Measurements from ENCODE around the gene ESR1. TPM values are rescaled to one million over a fixed set of nuclear protein-coding genes. Genes with fewer than 3 reads are reported as not detected.

Gene ESR1
- total and polyA plus RNA-seq, 2 donors (not counting 3 experiments of a cell fraction or from before 2014, with no cell fraction given), result 0.01 TPM; not detected in 1

DNA sequence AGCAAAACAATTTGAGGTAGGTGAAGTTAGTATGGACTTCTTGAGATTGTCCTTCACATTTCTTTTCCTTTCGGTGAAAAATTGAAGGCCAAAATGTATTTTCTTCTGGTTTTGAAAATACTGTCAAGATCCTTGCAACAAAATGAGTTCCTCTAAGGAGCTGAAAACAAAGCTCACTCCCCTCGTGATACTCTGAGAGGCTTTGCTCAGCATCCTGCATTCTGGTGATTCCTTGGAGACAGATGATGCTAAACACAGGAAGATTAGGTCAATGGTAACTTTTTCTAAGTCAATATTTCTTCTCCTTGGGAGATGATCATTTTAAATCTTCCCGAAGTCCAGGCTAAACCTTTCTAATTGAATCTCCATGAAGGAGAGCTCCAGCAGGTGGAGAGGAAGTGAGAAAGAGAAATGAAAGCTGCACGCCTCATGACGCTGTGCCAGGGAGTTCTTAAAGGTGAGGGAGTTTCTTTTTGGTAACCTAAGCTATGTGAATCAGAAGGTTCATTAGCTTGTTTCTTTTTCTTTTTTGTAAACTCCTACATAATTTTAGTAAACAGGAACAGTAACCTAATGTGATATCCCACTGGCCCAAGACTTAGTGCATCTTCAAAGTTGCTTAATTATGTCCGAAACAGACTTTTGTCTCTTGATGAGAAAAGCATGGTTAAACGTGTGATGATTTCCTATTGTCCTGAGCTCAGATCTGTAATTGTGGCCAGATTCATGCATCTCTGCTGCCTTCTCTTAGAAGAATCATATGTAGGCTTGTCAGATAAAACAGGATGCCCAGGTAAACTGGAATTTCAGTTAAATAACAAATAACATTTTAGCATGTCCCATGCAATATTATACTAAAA, 15.0 kb downstream of the ESR1 start:
- no peak overlapping the region for H3K9ac ChIP-seq (replicated peaks; ENCODE audit: extremely low read depth, insufficient read depth, low read length)
- H3K4me1 ChIP-seq (ENCODE audit: control insufficient read depth, extremely low read depth, insufficient read depth, low read length), result no peaks in the 10 kb centered on the region
- intact Hi-C loops (cut with micrococcal nuclease), result no loop called here
- TF ChIP-seq POLR2A (IDR thresholded peaks at IDR 0.05; ENCODE audit: low read depth, low read length), result no peak
- TF ChIP-seq GATA2 (IDR thresholded peaks at IDR 0.05; ENCODE audit: insufficient read depth, insufficient read length, low read depth, low read length), result no peak
- TF ChIP-seq CTCF (IDR thresholded peaks at IDR 0.05; ENCODE audit: extremely low read depth in 1 of 2, insufficient read depth in 1 of 2, low read depth in 1 of 2, low read length in 2 of 2), result no peak
- no peak for TF ChIP-seq EZH2 (IDR thresholded peaks at IDR 0.05; ENCODE audit: borderline replicate concordance, low read depth, low read length, severe bottlenecking)
- no peak for TF ChIP-seq MAX (IDR thresholded peaks at IDR 0.05; ENCODE audit: insufficient read depth, insufficient read length)
- no peak for TF ChIP-seq JUN (IDR thresholded peaks at IDR 0.05; ENCODE audit: borderline replicate concordance, insufficient read depth, insufficient read length, low read depth)
- TF ChIP-seq POLR2AphosphoS5 (IDR thresholded peaks at IDR 0.05; ENCODE audit: insufficient read depth, low read depth, low read length), result no peak
- H4K20me1 ChIP-seq (replicated peaks; ENCODE audit: control insufficient read depth, extremely low read depth, insufficient read depth, low read length), result no peaks in the 10 kb centered on the region
- ChIA-PET POLR2A (no interaction called here), CTCF (interaction anchor here (0.8 kb wide), 1 partner anchor 14 kb away, joined by 3 read pairs; no protein-coding TSS in a partner anchor)
- H2AFZ ChIP-seq (ENCODE audit: low read depth, low read length), result no peak overlapping the region
- no peak for FAIRE-seq
- no peak overlapping the region for H3K4me3 ChIP-seq (replicated peaks in 1 of 3; ENCODE audit: insufficient read depth in 1 of 3, low read depth in 1 of 3, low read length in 3 of 3)
- dilution Hi-C loops (cut with MboI; ENCODE audit: extremely low pct_ligation_motif_present, low sequenced_read_pairs), result no loop called here
- peaks cover 4 to 6% of the 10 kb centered on the region in 2 experiments for H3K27me3 ChIP-seq (ENCODE audit: control insufficient read depth in 2 of 2, insufficient read depth in 2 of 2, low read length in 2 of 2)
- H3K4me2 ChIP-seq (ENCODE audit: insufficient read depth, low read length), result no peak overlapping the region
- no peaks in the 10 kb centered on the region for H3K9me1 ChIP-seq (replicated peaks; ENCODE audit: control insufficient read depth, extremely low read depth, insufficient read depth, low read length)
- no TSS peak for BruUV-seq (replicated peaks)
- no peaks in the 10 kb centered on the region for H3K36me3 ChIP-seq (ENCODE audit: control insufficient read depth in 2 of 2, extremely low read depth in 1 of 2, insufficient read depth in 2 of 2, low read length in 2 of 2)
- DNase-seq (ENCODE audit: low read depth, low spot score), result no peak
- no peaks in the 10 kb centered on the region for H3K79me2 ChIP-seq (ENCODE audit: control insufficient read depth, insufficient read depth, low read length)
- no peak overlapping the region for H3K27ac ChIP-seq (ENCODE audit: insufficient read depth, low read depth, low read length)
- H3K9me3 ChIP-seq (replicated peaks; ENCODE audit: control insufficient read depth, insufficient read depth, low read length), result no peaks in the 10 kb centered on the region
